ENCODE results near the gene CHD5.

CHD5 gene

GRCh38 chr1:6180268-6180706 is at the start of gene CHD5:
TSS of gene CHD5 (minus strand) at chr1:6180321. CDS start at chr1:6180023, 298 bp downstream.
- Histone ChIP-seq H3K4me3 (peak within 1 kb of the TSS; percentile 45 to 50), H3K27me3 (peaks cover 0 to 44% of the 10 kb centered on the region in 2 donors), H3K4me1 (peaks cover 0 to 45% (median 29%) of the 10 kb centered on the region in 4 donors), H3K36me3 (peaks cover 0 to 2% (median 0%) of the 10 kb centered on the region in 3 donors), H3K27ac (peak within 1 kb of the TSS in 1 of 2 donors; percentile 25), H3K9me3 (no peaks in the 10 kb centered on the region)
- DNase-seq: no peak
- no peak for TF ChIP-seq CTCF (IDR thresholded peaks at IDR 0.05)
- intact Hi-C loops (cut with DNase I; ENCODE audit: low total_unique reads): no loop called here

- Histone ChIP-seq H3K4me1 (peaks cover 0 to 6% (median 0%) of the 10 kb centered on the region in 4 donors), H3K27ac (no peak overlapping the region), H3K4me3 (no peak overlapping the region), H3K36me3 (peaks cover 47 to 99% (median 76%) of the 10 kb centered on the region in 3 donors), H3K27me3 (no peaks in the 10 kb centered on the region), H3K9me3 (no peaks in the 10 kb centered on the region)
- DNase-seq: no peak
- intact Hi-C loops (cut with DNase I; ENCODE audit: low total_unique reads): no loop called here
- no peak for TF ChIP-seq CTCF (IDR thresholded peaks at IDR 0.05)
Observed at GRCh38 chr1:6225651-6226050, 45.5 kb upstream of the CHD5 start.

GRCh38 chr1:6224718-6225117 is 44.6 kb upstream of the CHD5 start:
- Histone ChIP-seq H3K36me3 (peaks cover 38 to 97% (median 66%) of the 10 kb centered on the region in 3 donors), H3K4me3 (no peak overlapping the region), H3K4me1 (peaks cover 0 to 6% (median 0%) of the 10 kb centered on the region in 4 donors), H3K27me3 (no peaks in the 10 kb centered on the region), H3K9me3 (no peaks in the 10 kb centered on the region), H3K27ac (no peak overlapping the region)
- intact Hi-C loops (cut with DNase I; ENCODE audit: low total_unique reads): no loop called here
- no peak for TF ChIP-seq CTCF (IDR thresholded peaks at IDR 0.05)
- no peak for DNase-seq

GRCh38 chr1:6223617-6224016 is 43.5 kb upstream of the CHD5 start:
- Histone ChIP-seq H3K27me3 (no peaks in the 10 kb centered on the region), H3K4me3 (no peak overlapping the region), H3K36me3 (peaks cover 27 to 86% (median 55%) of the 10 kb centered on the region in 3 donors), H3K27ac (no peak overlapping the region), H3K9me3 (no peaks in the 10 kb centered on the region), H3K4me1 (peaks cover 0 to 6% (median 0%) of the 10 kb centered on the region in 4 donors)
- TF ChIP-seq CTCF (IDR thresholded peaks at IDR 0.05): no peak
- intact Hi-C loops (cut with DNase I; ENCODE audit: low total_unique reads): no loop called here
- DNase-seq: no peak

- Histone ChIP-seq H3K27me3 (no peaks in the 10 kb centered on the region), H3K4me3 (no peak overlapping the region), H3K4me1 (peaks cover 0 to 6% (median 0%) of the 10 kb centered on the region in 4 donors), H3K9me3 (no peaks in the 10 kb centered on the region), H3K27ac (no peak overlapping the region), H3K36me3 (peaks cover 26 to 80% (median 46%) of the 10 kb centered on the region in 3 donors)
- DNase-seq: peak in 1 of 2 donors; percentile 61
- intact Hi-C loops (cut with DNase I; ENCODE audit: low total_unique reads): no loop called here
- no peak for TF ChIP-seq CTCF (IDR thresholded peaks at IDR 0.05)
Observed at GRCh38 chr1:6222636-6223035, 42.5 kb upstream of the CHD5 start.

Measured in tibial artery (tissue), 4 donors.